Endodermal cell (in vitro differentiated cells): Measurements from ENCODE around the gene MINDY4. TPM values are rescaled to one million over a fixed set of nuclear protein-coding genes. Genes with fewer than 3 reads are reported as not detected.

Source experiments
- DNase-seq: peaks from one replicate; pipeline ENCODE4 v3.0.0-alpha.2; 2017
- H3K27ac ChIP-seq: 2 replicates; pipeline ENCODE4 v1.5.1; 2013; ENCODE audit warnings: mild to moderate bottlenecking, low read depth, low read length, moderate library complexity
- H3K27me3 ChIP-seq: 2 replicates; pipeline ENCODE4 v1.6.1; 2013; ENCODE audit warnings: mild to moderate bottlenecking, low read length, moderate library complexity; ENCODE audit not compliant: insufficient read depth, control insufficient read depth, poor library complexity, severe bottlenecking
- H3K36me3 ChIP-seq: 2 replicates; pipeline ENCODE4 v1.7.0; 2013; ENCODE audit warnings: mild to moderate bottlenecking, low read length, moderate library complexity; ENCODE audit not compliant: control insufficient read depth, insufficient read depth
- H3K4me1 ChIP-seq: one replicate; pipeline ENCODE4 v1.7.0; 2013; ENCODE audit warnings: low read length; ENCODE audit not compliant: control insufficient read depth, insufficient read depth
- H3K4me3 ChIP-seq: 2 replicates; pipeline ENCODE4 v1.5.1; 2013; ENCODE audit warnings: mild to moderate bottlenecking, low read length, moderate library complexity
- H3K9ac ChIP-seq: 2 replicates; pipeline ENCODE4 v1.6.1; 2013; ENCODE audit warnings: mild to moderate bottlenecking, low read length, moderate library complexity; ENCODE audit not compliant: poor library complexity, severe bottlenecking; ENCODE audit errors: extremely low read depth
- H3K9me3 ChIP-seq: 2 replicates; pipeline ENCODE4 v1.6.1; 2013; ENCODE audit warnings: mild to moderate bottlenecking, low read length, moderate library complexity; ENCODE audit not compliant: control insufficient read depth
- H3K27ac Mint-ChIP-seq: 2 replicates; pipeline ENCODE4 v1.8.0; 2020; ENCODE audit warnings: mixed read lengths
- H3K27me3 Mint-ChIP-seq: 2 replicates; pipeline ENCODE4 v1.8.0; 2021; ENCODE audit warnings: mild to moderate bottlenecking, mixed read lengths; ENCODE audit not compliant: insufficient read depth
- H3K36me3 Mint-ChIP-seq: 2 replicates; pipeline ENCODE4 v1.8.0; 2020; ENCODE audit warnings: low read depth, mixed read lengths
- H3K4me1 Mint-ChIP-seq: 2 replicates; pipeline ENCODE4 v1.8.0; 2020; ENCODE audit warnings: mixed read lengths
- H3K4me3 Mint-ChIP-seq: 2 replicates; pipeline ENCODE4 v1.8.0; 2020; ENCODE audit warnings: mild to moderate bottlenecking, moderate library complexity, mixed read lengths
- H3K9me3 Mint-ChIP-seq: 2 replicates; pipeline ENCODE4 v1.8.0; 2020; ENCODE audit warnings: mild to moderate bottlenecking, mixed read lengths
- WGBS, 2 experiments: methylation state at CpG; one replicate each; pipeline versions ENCODE4 v1.1.5 to v1.1.7; 2013; ENCODE audit warnings: missing lambda C conversion rate in 2 of 2, mixed read lengths in 1 of 2; ENCODE audit not compliant: insufficient coverage in 1 of 2, insufficient read length in 1 of 2; 5-methylcytosine and 5-hydroxymethylcytosine counted together
- total RNA-seq, 2 donors: library from RNA; stranded (reverse); fragmentation: NEBNext Ultra II Directional in 1 of 2; extraction: Animal tissue kit (Norgen Biotek cat#: 25700) in 1 of 2; gene quantifications; 2 replicates in 1 of 2; 3 replicates in 1 of 2; pipeline ENCODE4 v1.2.1, GENCODE V29; 2021
- TF ChIP-seq, protein P1 (sequence below): fragments of 200-600 bp; sonication (generic); conservative IDR thresholded peaks from 2 replicates; pipeline ENCODE4 v1.5.0; 2021; ENCODE audit warnings: antibody characterized with exemption, mild to moderate bottlenecking

MINDY4 gene
- total RNA-seq, 2 donors from 2014 or later: 7.2 to 8.1 TPM

DNA sequence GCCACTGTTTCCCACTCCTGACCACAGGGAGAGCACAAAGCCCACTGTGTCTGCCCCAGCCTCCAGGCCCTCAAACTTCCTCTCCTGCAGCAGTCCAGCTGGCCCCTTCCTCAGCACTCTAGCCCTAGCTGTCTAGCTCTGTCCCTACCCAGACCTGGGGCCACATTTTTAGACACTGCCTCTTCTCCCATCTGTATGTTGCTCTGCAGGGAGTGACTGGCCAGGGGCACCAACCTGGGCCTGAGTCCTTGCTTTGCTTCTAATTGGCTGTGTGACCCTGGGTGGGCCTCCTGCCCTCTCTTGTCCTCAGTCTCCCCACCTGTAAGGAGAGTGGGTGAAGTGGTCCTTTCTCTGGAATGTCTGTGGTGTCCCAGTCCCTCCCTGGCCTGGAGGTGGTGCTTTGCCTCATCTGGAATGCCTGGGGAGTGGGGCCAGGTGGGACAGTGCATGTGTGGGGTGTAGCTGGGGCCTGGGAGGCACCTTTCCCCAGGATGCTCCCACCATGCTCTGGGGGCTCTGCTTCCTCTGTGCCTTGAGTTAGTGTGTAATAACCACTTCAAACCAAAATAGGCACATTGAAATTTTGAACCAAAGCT, 165.5 kb downstream of the MINDY4 start:
- Histone ChIP-seq H3K9ac (no peak overlapping the region), H3K9me3 (no peaks in the 10 kb centered on the region), H3K36me3 (no peaks in the 10 kb centered on the region), H3K4me3 (no peak overlapping the region), H3K27me3 (peaks cover 13% of the 10 kb centered on the region), H3K4me1 (no peaks in the 10 kb centered on the region), H3K27ac (no peak overlapping the region)
- Mint-ChIP-seq H3K27me3 (peaks cover 18% of the 10 kb centered on the region), H3K36me3 (no peaks in the 10 kb centered on the region), H3K9me3 (no peaks in the 10 kb centered on the region), H3K27ac (no peak overlapping the region), H3K4me1 (peaks cover 15% of the 10 kb centered on the region), H3K4me3 (no peak overlapping the region)
- TF ChIP-seq, protein P1, sequence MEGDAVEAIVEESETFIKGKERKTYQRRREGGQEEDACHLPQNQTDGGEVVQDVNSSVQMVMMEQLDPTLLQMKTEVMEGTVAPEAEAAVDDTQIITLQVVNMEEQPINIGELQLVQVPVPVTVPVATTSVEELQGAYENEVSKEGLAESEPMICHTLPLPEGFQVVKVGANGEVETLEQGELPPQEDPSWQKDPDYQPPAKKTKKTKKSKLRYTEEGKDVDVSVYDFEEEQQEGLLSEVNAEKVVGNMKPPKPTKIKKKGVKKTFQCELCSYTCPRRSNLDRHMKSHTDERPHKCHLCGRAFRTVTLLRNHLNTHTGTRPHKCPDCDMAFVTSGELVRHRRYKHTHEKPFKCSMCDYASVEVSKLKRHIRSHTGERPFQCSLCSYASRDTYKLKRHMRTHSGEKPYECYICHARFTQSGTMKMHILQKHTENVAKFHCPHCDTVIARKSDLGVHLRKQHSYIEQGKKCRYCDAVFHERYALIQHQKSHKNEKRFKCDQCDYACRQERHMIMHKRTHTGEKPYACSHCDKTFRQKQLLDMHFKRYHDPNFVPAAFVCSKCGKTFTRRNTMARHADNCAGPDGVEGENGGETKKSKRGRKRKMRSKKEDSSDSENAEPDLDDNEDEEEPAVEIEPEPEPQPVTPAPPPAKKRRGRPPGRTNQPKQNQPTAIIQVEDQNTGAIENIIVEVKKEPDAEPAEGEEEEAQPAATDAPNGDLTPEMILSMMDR: no peak
- peak; percentile 40 for DNase-seq

DNA sequence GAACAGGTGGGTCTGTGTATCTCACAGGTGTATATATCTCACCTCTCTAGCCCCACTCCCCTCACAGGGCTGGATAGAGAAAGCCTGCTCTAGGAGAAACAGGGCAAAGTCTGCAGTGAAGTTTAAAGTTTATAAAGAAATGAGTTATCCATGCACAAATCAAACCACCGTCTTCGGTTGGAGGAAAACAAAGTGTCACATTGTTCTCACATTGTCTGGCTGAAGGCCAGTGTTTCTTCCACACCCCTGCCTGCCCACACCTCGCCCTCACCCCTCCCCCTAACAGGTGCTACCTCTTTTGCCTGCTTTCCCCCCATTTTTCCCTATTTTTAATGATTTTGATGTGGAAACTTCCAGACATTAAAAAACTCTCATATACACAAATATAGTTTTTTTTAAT, 166.2 kb downstream of the MINDY4 start:
- no peaks in the 10 kb centered on the region for H3K4me1 ChIP-seq
- WGBS, 2 experiments: 89 to 90% methylated on average over 3 of the region's 3 CpGs
- Mint-ChIP-seq H3K27ac (no peak overlapping the region), H3K36me3 (no peaks in the 10 kb centered on the region), H3K4me1 (peaks cover 13% of the 10 kb centered on the region), H3K27me3 (peaks cover 16% of the 10 kb centered on the region), H3K9me3 (no peaks in the 10 kb centered on the region), H3K4me3 (no peak overlapping the region)
- H3K4me3 ChIP-seq: no peak overlapping the region
- no peak overlapping the region for H3K9ac ChIP-seq
- peaks cover 20% of the 10 kb centered on the region for H3K27me3 ChIP-seq
- TF ChIP-seq, protein P1: no peak
- no peaks in the 10 kb centered on the region for H3K9me3 ChIP-seq
- DNase-seq: no peak
- no peak overlapping the region for H3K27ac ChIP-seq
- H3K36me3 ChIP-seq: no peaks in the 10 kb centered on the region

DNA sequence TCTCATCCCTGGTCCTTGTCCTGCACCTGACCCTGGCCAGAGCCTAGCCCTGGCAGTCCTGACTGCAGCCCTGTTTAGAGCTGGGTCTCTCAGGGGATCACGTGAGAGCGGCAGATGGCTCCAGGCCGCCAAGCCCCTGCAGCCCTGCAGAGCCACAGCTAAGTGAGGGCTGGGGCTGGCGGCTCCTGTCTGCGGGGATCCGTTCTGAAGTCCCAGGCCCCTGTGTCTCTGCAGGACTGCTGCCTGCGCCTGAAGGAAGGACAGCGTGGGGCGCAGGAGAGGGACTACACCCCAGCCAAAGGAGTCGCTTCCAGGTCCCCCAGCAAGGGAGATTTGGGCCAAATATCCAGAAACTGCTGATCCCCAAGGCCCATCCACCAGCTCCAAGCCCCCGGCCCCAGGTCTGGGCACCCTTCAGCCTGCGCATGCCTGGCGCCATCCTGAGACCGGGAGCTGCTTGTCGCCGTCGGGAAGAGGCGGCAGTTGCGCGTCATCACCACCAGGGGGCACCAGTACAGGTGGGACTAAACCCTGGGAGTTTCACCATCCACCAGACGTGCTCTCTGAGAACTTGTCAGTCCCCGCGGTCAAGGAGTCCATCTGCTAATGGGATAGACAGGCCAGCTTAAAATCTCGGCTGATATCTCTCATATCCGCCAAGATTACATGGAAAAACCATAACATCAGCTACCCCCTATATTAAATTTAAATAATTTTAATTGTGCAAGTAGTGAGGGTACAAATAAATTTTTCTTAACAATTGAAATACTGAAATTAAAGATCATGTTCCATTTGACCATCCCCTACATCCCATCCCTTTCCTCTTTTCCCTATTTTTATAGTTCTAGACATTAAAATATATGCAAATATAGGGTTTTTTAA, 167.5 kb downstream of the MINDY4 start:
- Histone ChIP-seq H3K4me1 (no peaks in the 10 kb centered on the region), H3K9me3 (no peaks in the 10 kb centered on the region), H3K9ac (no peak overlapping the region), H3K27ac (no peak overlapping the region), H3K4me3 (no peak overlapping the region), H3K27me3 (peaks cover 26% of the 10 kb centered on the region), H3K36me3 (no peaks in the 10 kb centered on the region)
- peaks cover 21% of the 10 kb centered on the region for H3K27me3 Mint-ChIP-seq
- peak overlapping the region; percentile 81 for H3K27ac Mint-ChIP-seq
- WGBS, 2 experiments: 16 to 23% methylated on average over 11 to 25 of the region's 25 CpGs
- no peaks in the 10 kb centered on the region for H3K36me3 Mint-ChIP-seq
- H3K4me3 Mint-ChIP-seq: peak overlapping the region; percentile 47
- DNase-seq: peak; percentile 99
- TF ChIP-seq, protein P1: peak; percentile 99
- peaks cover 8% of the 10 kb centered on the region for H3K4me1 Mint-ChIP-seq
- H3K9me3 Mint-ChIP-seq: no peaks in the 10 kb centered on the region
